HG03558 (cell line): ENCODE results near the gene IMPDH1.

Experiments used
- ATAC-seq: cut with Tn5 transposase; IDR thresholded peaks from one replicate; pipeline ENCODE4 v1.9.1; 2021; ENCODE audit warnings: moderate number of reproducible peaks; ENCODE audit not compliant: unreplicated experiment; ENCODE audit errors: extremely low read depth

IMPDH1 gene

GRCh38 chr7:128389618-128390329, 20.0 kb downstream of the IMPDH1 start:
- ATAC-seq = no peak

- ATAC-seq = no peak
Measured at GRCh38 chr7:128389085-128389617, 20.6 kb downstream of the IMPDH1 start.

- ATAC-seq = no peak
Measured at GRCh38 chr7:128388145-128388485, 21.7 kb downstream of the IMPDH1 start.

- ATAC-seq = no peak
Measured at GRCh38 chr7:128387216-128388144, 22.3 kb downstream of the IMPDH1 start.

GRCh38 chr7:128385988-128386925, 23.5 kb downstream of the IMPDH1 start:
- no peak for ATAC-seq

- ATAC-seq = no peak
Measured at GRCh38 chr7:128384726-128385125, 25.1 kb downstream of the IMPDH1 start.

- ATAC-seq = no peak
Measured at GRCh38 chr7:128383776-128384175, 26.0 kb downstream of the IMPDH1 start.

- no peak for ATAC-seq
Measured at GRCh38 chr7:128381161-128381821, 28.5 kb downstream of the IMPDH1 start.

GRCh38 chr7:128380483-128381106, 29.2 kb downstream of the IMPDH1 start:
- no peak for ATAC-seq

GRCh38 chr7:128379900-128380479, 29.8 kb downstream of the IMPDH1 start:
- no peak for ATAC-seq

- ATAC-seq = no peak
Measured at GRCh38 chr7:128378637-128379036, 31.1 kb downstream of the IMPDH1 start.

GRCh38 chr7:128376077-128376476, 33.7 kb downstream of the IMPDH1 start:
- no peak for ATAC-seq

GRCh38 chr7:128374041-128374440, 35.7 kb downstream of the IMPDH1 start:
- ATAC-seq = no peak

- ATAC-seq = no peak
Measured at GRCh38 chr7:128373606-128374005, 36.2 kb downstream of the IMPDH1 start.

- no peak for ATAC-seq
Measured at GRCh38 chr7:128370491-128370890, 39.3 kb downstream of the IMPDH1 start.

GRCh38 chr7:128366986-128367385, 42.8 kb downstream of the IMPDH1 start:
- ATAC-seq = no peak

GRCh38 chr7:128366300-128366699, 43.5 kb downstream of the IMPDH1 start:
- ATAC-seq = no peak

GRCh38 chr7:128365432-128365831, 44.4 kb downstream of the IMPDH1 start:
- ATAC-seq = no peak
